Inferior parietal cortex (tissue), 1 donor: ENCODE results near the gene SLC27A4.

ENCODE experiments used
- DNase-seq: peaks from one replicate; pipeline ENCODE4 v3.0.0-alpha.2; 2016; ENCODE audit errors: extremely low spot score

The SLC27A4 gene

GRCh38 chr9:128391956-128392301 is 51.6 kb downstream of the SLC27A4 start:
- DNase-seq = no peak

- DNase-seq = no peak
Measured at GRCh38 chr9:128392302-128393144, 52.2 kb downstream of the SLC27A4 start.

- DNase-seq = no peak
Measured at GRCh38 chr9:128393145-128393775, 52.9 kb downstream of the SLC27A4 start.

GRCh38 chr9:128393970-128394369 is 53.6 kb downstream of the SLC27A4 start:
- DNase-seq = no peak

GRCh38 chr9:128394379-128395168 is 54.2 kb downstream of the SLC27A4 start:
- DNase-seq = no peak

GRCh38 chr9:128396970-128397613 is 56.8 kb downstream of the SLC27A4 start:
- DNase-seq = no peak

GRCh38 chr9:128397831-128398230 is 57.5 kb downstream of the SLC27A4 start:
- no peak for DNase-seq

GRCh38 chr9:128399861-128400260 is 59.5 kb downstream of the SLC27A4 start:
- no peak for DNase-seq

- DNase-seq = no peak
Measured at GRCh38 chr9:128404560-128404959, 64.2 kb downstream of the SLC27A4 start.

- DNase-seq = no peak
Measured at GRCh38 chr9:128405077-128405779, 64.9 kb downstream of the SLC27A4 start.

GRCh38 chr9:128405780-128406171 is 65.4 kb downstream of the SLC27A4 start:
- no peak for DNase-seq

- DNase-seq = no peak
Measured at GRCh38 chr9:128406848-128407391, 66.6 kb downstream of the SLC27A4 start.

GRCh38 chr9:128408963-128409431 is 68.7 kb downstream of the SLC27A4 start:
- peak; percentile 76 for DNase-seq

GRCh38 chr9:128409450-128409849 is 69.1 kb downstream of the SLC27A4 start:
- no peak for DNase-seq

- DNase-seq = no peak
Measured at GRCh38 chr9:128409978-128410377, 69.7 kb downstream of the SLC27A4 start.
